ENCODE results near the gene ETFA.

- no peak for TF ChIP-seq KLF17 (tag by site-specific recombination; IDR thresholded peaks at IDR 0.05)
- TF ChIP-seq ZNF76 (tag by site-specific recombination; IDR thresholded peaks at IDR 0.05; ENCODE audit: borderline replicate concordance, low read depth): no peak
- no peak for TF ChIP-seq CTCF (tag by site-specific recombination; IDR thresholded peaks at IDR 0.05)
- no peak for TF ChIP-seq ZNF571 (tag by site-specific recombination; IDR thresholded peaks at IDR 0.05)
- no peak for TF ChIP-seq ZNF121 (tag by site-specific recombination; IDR thresholded peaks at IDR 0.05)
Observed at GRCh38 chr15:76347482-76348055, 36.3 kb upstream of the ETFA start.

All from HEK293 (cell line).